HG02852 (cell line): ENCODE measurements around the gene OR10J5.

Source experiments
- ATAC-seq: cut with Tn5 transposase; IDR thresholded peaks from one replicate; pipeline ENCODE4 v1.9.1; 2021; ENCODE audit warnings: mild to moderate bottlenecking, moderate library complexity; ENCODE audit not compliant: unreplicated experiment

Gene OR10J5

GRCh38 chr1:159492575-159493323 lies 43.1 kb downstream of the OR10J5 start:
- ATAC-seq, result no peak
